Trophoblast cell (in vitro differentiated cells and primary cell): Measurements from ENCODE around the gene C18orf32.

ENCODE experiments used
- DNase-seq, 2 donors: peaks; one replicate each; pipeline ENCODE4 v3.0.0-alpha.2; 2016
- H2AFZ ChIP-seq: 2 replicates; pipeline ENCODE4 v1.6.1; 2013; ENCODE audit warnings: low read length, moderate library complexity, mild to moderate bottlenecking; ENCODE audit not compliant: insufficient read depth, poor library complexity
- H2AK5ac ChIP-seq: 2 replicates; pipeline ENCODE4 v1.6.1; 2013; ENCODE audit warnings: mild to moderate bottlenecking, low read length
- H2BK120ac ChIP-seq: 2 replicates; pipeline ENCODE4 v1.6.1; 2013; ENCODE audit warnings: low read length, mild to moderate bottlenecking, moderate library complexity; ENCODE audit not compliant: insufficient read depth, poor library complexity
- H2BK12ac ChIP-seq: 2 replicates; pipeline ENCODE4 v1.6.1; 2013; ENCODE audit warnings: mild to moderate bottlenecking, low read length, moderate library complexity
- H2BK5ac ChIP-seq: 2 replicates; pipeline ENCODE4 v1.6.1; 2013; ENCODE audit warnings: low read length, low read depth, moderate library complexity, mild to moderate bottlenecking; ENCODE audit not compliant: poor library complexity
- H3K14ac ChIP-seq: 2 replicates; pipeline ENCODE4 v1.6.1; 2013; ENCODE audit warnings: mild to moderate bottlenecking, low read length
- H3K18ac ChIP-seq: 2 replicates; pipeline ENCODE4 v1.6.1; 2013; ENCODE audit warnings: mild to moderate bottlenecking, low read length
- H3K23ac ChIP-seq: 2 replicates; pipeline ENCODE4 v1.6.1; 2013; ENCODE audit warnings: low read length
- H3K27ac ChIP-seq: 2 replicates; pipeline ENCODE4 v1.5.1; 2013; ENCODE audit warnings: low read depth, mild to moderate bottlenecking, inconsistent platforms, low read length, moderate library complexity
- H3K27me3 ChIP-seq: 2 replicates; pipeline ENCODE4 v1.6.1; 2013; ENCODE audit warnings: inconsistent platforms, mild to moderate bottlenecking, low read length, moderate library complexity; ENCODE audit not compliant: insufficient read depth
- H3K36me3 ChIP-seq, 2 experiments: 1 replicate in 1 of 2; 2 replicates in 1 of 2; pipeline ENCODE4 v1.6.1; 2013; ENCODE audit warnings: low read length in 2 of 2, mild to moderate bottlenecking in 2 of 2, moderate library complexity in 1 of 2; ENCODE audit not compliant: insufficient read depth in 2 of 2, control insufficient read depth in 1 of 2
- H3K4ac ChIP-seq: 2 replicates; pipeline ENCODE4 v1.6.1; 2013; ENCODE audit warnings: low read depth, mild to moderate bottlenecking, low read length, moderate library complexity
- H3K4me1 ChIP-seq, 2 experiments: 1 replicate in 1 of 2; 2 replicates in 1 of 2; pipeline ENCODE4 v1.6.1; 2013; ENCODE audit warnings: low read length in 2 of 2, mild to moderate bottlenecking in 2 of 2, moderate library complexity in 1 of 2; ENCODE audit not compliant: insufficient read depth in 2 of 2, control insufficient read depth in 1 of 2
- H3K4me2 ChIP-seq: 2 replicates; pipeline ENCODE4 v1.6.1; 2013; ENCODE audit warnings: inconsistent platforms, mild to moderate bottlenecking, low read length, moderate library complexity
- H3K4me3 ChIP-seq: 2 replicates; pipeline ENCODE4 v1.5.1; 2013; ENCODE audit warnings: mild to moderate bottlenecking, low read depth, low read length, inconsistent platforms
- H3K79me1 ChIP-seq: one replicate; pipeline ENCODE4 v1.6.1; 2013; ENCODE audit warnings: low read length
- H3K79me2 ChIP-seq: 2 replicates; pipeline ENCODE4 v1.6.1; 2013; ENCODE audit warnings: low read length, mild to moderate bottlenecking; ENCODE audit not compliant: control insufficient read depth, insufficient read depth, poor library complexity
- H3K9ac ChIP-seq: 2 replicates; pipeline ENCODE4 v1.6.1; 2013; ENCODE audit warnings: mild to moderate bottlenecking, low read length
- H3K9me3 ChIP-seq: 2 replicates; pipeline ENCODE4 v1.6.1; 2013; ENCODE audit warnings: low read depth, mild to moderate bottlenecking, control low read depth, inconsistent platforms, low read length; ENCODE audit not compliant: insufficient read depth
- H4K12ac ChIP-seq: 2 replicates; pipeline ENCODE4 v1.6.1; 2013; ENCODE audit warnings: low read depth, mild to moderate bottlenecking, low read length, moderate library complexity
- H4K8ac ChIP-seq: 2 replicates; pipeline ENCODE4 v1.6.1; 2013; ENCODE audit warnings: low read depth, mild to moderate bottlenecking, low read length, moderate library complexity
- H4K91ac ChIP-seq: one replicate; pipeline ENCODE4 v1.6.1; 2013; ENCODE audit warnings: low read depth, mild to moderate bottlenecking, low read length, moderate library complexity
- WGBS: extraction: QIAGEN DNeasy Blood & Tissue Kit; methylation state at CpG from one replicate; pipeline ENCODE4 v1.1.7; 2013; ENCODE audit warnings: missing lambda C conversion rate; ENCODE audit not compliant: insufficient read length, insufficient coverage; ENCODE audit errors: extremely low coverage; 5-methylcytosine and 5-hydroxymethylcytosine counted together

Gene C18orf32

DNA sequence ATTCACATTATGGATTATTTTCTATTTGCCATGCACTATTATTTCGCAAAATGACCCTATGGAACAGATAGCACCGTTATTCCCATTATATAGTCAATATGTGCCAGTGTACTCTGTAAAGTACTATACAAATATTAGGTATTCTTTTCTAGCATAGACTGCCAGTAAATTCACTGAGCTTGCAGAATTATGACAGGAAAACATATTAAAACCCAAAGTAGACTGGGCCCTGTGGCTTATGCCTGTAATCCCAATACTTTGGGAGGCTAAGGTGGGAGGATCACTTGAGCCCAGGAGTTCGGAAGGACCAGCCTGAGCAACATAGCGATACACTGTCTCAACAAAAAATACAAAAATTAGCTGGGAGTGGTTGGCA is 25.4 kb downstream of the C18orf32 start:
- Histone ChIP-seq H3K9ac (no peak overlapping the region), H3K18ac (no peak overlapping the region), H3K9me3 (no peaks in the 10 kb centered on the region), H2BK5ac (no peak overlapping the region), H3K4me2 (no peak overlapping the region), H2AFZ (no peak overlapping the region), H2BK120ac (no peak overlapping the region), H2BK12ac (no peak overlapping the region), H3K4ac (no peak overlapping the region), H3K14ac (no peak overlapping the region), H3K27me3 (no peaks in the 10 kb centered on the region), H3K27ac (no peak overlapping the region), H3K23ac (no peak overlapping the region), H4K12ac (no peak overlapping the region), H3K79me1 (peaks cover 6% of the 10 kb centered on the region), H3K36me3 (no peaks in the 10 kb centered on the region), H3K4me3 (no peak overlapping the region), H3K79me2 (peaks cover 9% of the 10 kb centered on the region), H4K8ac (no peak overlapping the region), H3K4me1 (peaks cover 5 to 7% of the 10 kb centered on the region in 2 experiments), H2AK5ac (no peak overlapping the region), H4K91ac (no peak overlapping the region)
- no peak for DNase-seq
- no CpG with 5 or more reads among the region's 4 CpGs for WGBS

DNA sequence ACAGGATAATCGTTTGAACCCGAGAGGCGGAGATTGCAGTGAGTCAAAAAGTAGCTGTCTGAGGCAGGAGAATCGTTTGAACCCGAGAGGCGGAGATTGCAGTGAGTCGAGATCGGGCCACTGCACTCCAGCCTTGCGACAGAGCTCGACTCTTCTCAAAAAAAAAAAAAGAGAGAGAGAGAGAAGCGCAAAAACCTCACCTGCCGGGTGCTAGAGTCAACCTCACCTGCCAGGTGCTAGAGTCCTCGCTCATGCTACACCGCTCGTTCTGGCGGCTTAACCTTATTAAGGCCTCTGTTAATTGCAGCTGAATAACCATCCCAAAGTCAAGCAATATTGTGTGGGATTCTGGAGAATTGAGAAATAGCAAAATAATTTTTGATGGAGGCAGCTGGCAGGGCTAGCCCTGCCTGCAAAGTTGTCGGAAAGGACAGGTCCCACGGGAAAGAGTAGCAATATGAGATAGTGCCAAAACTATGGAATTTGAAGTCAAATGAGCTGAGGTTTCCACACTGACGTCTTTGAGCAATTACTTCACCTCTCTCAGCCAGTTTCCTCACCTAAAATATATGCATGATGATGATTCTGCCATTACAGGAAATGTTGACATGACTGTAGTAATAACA is 25.9 kb downstream of the C18orf32 start:
- Histone ChIP-seq H3K4me1 (peaks cover 5 to 7% of the 10 kb centered on the region in 2 experiments), H3K27me3 (no peaks in the 10 kb centered on the region), H3K23ac (no peak overlapping the region), H3K4me2 (peak overlapping the region; percentile 99), H3K27ac (no peak overlapping the region), H3K4me3 (no peak overlapping the region), H3K4ac (no peak overlapping the region), H3K79me2 (peaks cover 9% of the 10 kb centered on the region), H2AFZ (peak overlapping the region; percentile 87), H2AK5ac (no peak overlapping the region), H4K91ac (peak overlapping the region; percentile 25), H3K36me3 (no peaks in the 10 kb centered on the region), H4K12ac (peak overlapping the region; percentile 84), H3K14ac (peak overlapping the region; percentile 17), H3K9ac (no peak overlapping the region), H3K79me1 (peaks cover 6% of the 10 kb centered on the region), H4K8ac (peak overlapping the region; percentile 78), H2BK5ac (no peak overlapping the region), H2BK120ac (no peak overlapping the region), H2BK12ac (peak overlapping the region; percentile 36), H3K18ac (peak overlapping the region; percentile 27), H3K9me3 (no peaks in the 10 kb centered on the region)
- no CpG with 5 or more reads among the region's 19 CpGs for WGBS
- DNase-seq, result peak; percentile 58 to 84

DNA sequence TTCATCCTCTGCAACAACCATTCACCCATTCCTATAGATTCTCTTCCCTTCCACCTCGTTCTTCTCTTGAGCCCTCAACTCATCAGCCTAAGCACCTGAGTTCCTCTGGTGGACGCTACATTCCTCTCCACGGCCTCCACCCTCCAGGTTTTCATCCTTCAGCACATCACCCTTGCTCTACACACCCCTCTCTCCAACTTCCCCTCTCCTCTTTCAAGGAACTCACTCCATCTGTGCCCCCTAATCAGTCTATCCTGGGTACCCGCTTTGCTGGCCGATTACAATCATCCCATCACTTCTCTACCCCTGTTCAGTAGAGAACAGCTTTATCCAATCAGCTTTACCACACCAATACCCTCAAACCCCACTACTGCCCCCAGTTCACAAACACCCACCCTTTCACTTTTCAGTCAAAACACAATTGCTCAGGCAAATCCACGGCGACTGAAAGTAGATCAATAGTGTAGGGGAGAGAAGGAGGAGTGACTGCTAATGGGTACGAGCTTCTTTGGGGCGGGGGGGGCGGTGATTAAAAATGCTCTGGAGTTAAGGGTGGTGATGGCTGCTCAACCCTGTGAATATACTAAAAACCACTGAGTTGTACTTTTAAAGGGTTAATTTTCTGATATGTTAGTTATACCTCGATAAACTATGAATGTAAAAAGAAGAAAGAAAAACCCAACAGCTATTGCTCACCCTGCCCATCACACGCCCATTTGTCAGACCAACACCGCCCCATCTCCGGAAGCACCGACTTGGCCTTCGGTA is 27.4 kb downstream of the C18orf32 start:
- Histone ChIP-seq H3K23ac (no peak overlapping the region), H3K4ac (no peak overlapping the region), H3K4me1 (peaks cover 5% of the 10 kb centered on the region in 2 experiments), H3K18ac (peak overlapping the region; percentile 66), H3K9me3 (no peaks in the 10 kb centered on the region), H2AFZ (peak overlapping the region; percentile 77), H2AK5ac (no peak overlapping the region), H2BK12ac (no peak overlapping the region), H3K79me1 (peaks cover 6% of the 10 kb centered on the region), H2BK5ac (no peak overlapping the region), H4K91ac (peak overlapping the region; percentile 53), H4K8ac (peak overlapping the region; percentile 96), H3K14ac (peak overlapping the region; percentile 82), H3K36me3 (no peaks in the 10 kb centered on the region), H3K27ac (no peak overlapping the region), H3K4me3 (peak overlapping the region; percentile 97), H3K79me2 (peaks cover 9% of the 10 kb centered on the region), H3K4me2 (peak overlapping the region; percentile 99), H3K27me3 (no peaks in the 10 kb centered on the region), H3K9ac (peak overlapping the region; percentile 93), H2BK120ac (peak overlapping the region; percentile 70), H4K12ac (peak overlapping the region; percentile 93)
- WGBS, result no CpG with 5 or more reads among the region's 16 CpGs
- DNase-seq, result peak in 1 of 2 donors; percentile 34

DNA sequence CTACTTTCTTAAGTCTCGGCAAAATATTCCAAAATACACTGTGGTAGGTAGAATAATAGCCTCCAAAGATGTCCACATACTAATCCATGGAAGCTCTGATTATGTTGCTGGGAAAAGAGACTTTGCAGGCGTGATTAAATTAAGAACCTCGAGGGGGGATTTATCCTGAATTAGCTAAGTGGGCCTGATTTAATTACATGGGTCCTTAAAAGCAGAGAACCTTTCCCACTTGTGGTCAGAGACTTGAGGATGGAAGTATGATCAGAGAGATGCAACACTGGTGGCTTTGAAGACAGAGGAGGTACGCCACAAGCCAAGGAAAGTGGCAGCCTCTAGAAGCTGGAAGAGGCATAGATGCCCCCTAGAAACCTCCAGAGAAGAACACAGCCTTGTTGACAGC is 29.4 kb downstream of the C18orf32 start:
- no peak overlapping the region for H3K14ac ChIP-seq
- H2BK120ac ChIP-seq, result no peak overlapping the region
- H3K4me1 ChIP-seq, result peaks cover 5% of the 10 kb centered on the region in 2 experiments
- WGBS, result no CpG with 5 or more reads among the region's 4 CpGs
- no peak overlapping the region for H2BK5ac ChIP-seq
- H3K23ac ChIP-seq, result no peak overlapping the region
- no peak overlapping the region for H2AK5ac ChIP-seq
- H2BK12ac ChIP-seq, result no peak overlapping the region
- peaks cover 9% of the 10 kb centered on the region for H3K79me2 ChIP-seq
- H4K8ac ChIP-seq, result no peak overlapping the region
- H3K9me3 ChIP-seq, result no peaks in the 10 kb centered on the region
- H4K12ac ChIP-seq, result no peak overlapping the region
- no peak overlapping the region for H4K91ac ChIP-seq
- H3K27ac ChIP-seq, result no peak overlapping the region
- H2AFZ ChIP-seq, result no peak overlapping the region
- peaks cover 6% of the 10 kb centered on the region for H3K79me1 ChIP-seq
- H3K9ac ChIP-seq, result no peak overlapping the region
- no peaks in the 10 kb centered on the region for H3K36me3 ChIP-seq
- DNase-seq, result no peak
- no peak overlapping the region for H3K4me2 ChIP-seq
- H3K18ac ChIP-seq, result no peak overlapping the region
- no peaks in the 10 kb centered on the region for H3K27me3 ChIP-seq
- no peak overlapping the region for H3K4me3 ChIP-seq
- no peak overlapping the region for H3K4ac ChIP-seq
